AML-193 (cell line): ENCODE data around the gene KEL.

Source experiments
- DNase-seq, 2 experiments: peaks; one replicate each; lab custom pipeline; 2025; lab: John Stamatoyannopoulos, UW

Gene KEL

GRCh38 chr7:142898377-142899170 is 63.6 kb downstream of the KEL start:
- no peak for DNase-seq

GRCh38 chr7:142897691-142898090 is 64.5 kb downstream of the KEL start:
- no peak for DNase-seq

- no peak for DNase-seq
Measured at GRCh38 chr7:142896741-142897379, 65.3 kb downstream of the KEL start.

DNA sequence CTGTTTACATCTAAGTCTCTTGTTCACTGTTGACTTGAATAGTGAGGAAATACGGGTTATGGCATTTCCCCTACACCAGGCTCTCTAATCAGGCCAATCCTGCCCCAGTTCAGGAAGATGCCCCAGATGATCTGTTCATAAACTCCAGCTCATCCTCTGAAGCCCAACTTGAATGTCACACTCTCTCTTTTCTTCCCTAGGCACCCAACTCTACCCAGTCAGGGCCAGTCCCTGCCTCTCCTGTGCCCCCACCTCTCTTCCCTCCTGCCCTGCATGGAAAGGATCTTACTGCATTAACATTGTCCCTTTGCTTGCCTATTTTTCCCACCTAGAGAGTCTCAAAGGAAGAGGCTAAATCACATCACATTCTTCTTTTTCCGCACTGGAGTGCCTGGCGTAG is 66.0 kb downstream of the KEL start:
- no peak for DNase-seq

DNA sequence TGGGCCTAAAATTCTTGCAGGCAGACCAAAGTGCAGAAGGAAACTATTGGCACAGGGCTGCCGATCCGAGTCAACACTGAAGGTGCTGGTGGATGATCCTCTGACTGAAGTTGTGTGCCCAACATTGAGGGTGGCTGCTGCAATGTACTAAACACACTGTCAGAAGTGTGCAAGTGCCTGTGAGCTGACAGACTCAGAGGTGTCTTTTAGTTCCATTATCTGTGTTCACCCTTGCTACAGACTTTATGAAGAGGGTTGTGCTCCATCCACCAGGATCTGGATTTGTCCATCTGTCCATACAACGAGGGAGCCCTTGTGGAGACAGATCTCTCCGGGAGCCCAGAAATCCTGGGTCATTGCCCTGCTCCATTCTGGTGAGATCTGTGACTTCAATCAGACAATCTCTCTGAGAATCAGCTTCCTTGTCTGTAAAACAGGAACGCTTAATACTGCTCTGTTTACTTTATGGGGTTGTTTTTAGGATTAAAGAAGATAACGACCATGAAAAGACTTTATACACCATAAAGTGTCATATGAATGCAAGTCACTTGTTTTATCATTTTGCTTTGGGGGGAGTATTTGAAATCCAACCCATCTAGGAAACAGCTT is 67.1 kb downstream of the KEL start:
- DNase-seq: no peak

DNA sequence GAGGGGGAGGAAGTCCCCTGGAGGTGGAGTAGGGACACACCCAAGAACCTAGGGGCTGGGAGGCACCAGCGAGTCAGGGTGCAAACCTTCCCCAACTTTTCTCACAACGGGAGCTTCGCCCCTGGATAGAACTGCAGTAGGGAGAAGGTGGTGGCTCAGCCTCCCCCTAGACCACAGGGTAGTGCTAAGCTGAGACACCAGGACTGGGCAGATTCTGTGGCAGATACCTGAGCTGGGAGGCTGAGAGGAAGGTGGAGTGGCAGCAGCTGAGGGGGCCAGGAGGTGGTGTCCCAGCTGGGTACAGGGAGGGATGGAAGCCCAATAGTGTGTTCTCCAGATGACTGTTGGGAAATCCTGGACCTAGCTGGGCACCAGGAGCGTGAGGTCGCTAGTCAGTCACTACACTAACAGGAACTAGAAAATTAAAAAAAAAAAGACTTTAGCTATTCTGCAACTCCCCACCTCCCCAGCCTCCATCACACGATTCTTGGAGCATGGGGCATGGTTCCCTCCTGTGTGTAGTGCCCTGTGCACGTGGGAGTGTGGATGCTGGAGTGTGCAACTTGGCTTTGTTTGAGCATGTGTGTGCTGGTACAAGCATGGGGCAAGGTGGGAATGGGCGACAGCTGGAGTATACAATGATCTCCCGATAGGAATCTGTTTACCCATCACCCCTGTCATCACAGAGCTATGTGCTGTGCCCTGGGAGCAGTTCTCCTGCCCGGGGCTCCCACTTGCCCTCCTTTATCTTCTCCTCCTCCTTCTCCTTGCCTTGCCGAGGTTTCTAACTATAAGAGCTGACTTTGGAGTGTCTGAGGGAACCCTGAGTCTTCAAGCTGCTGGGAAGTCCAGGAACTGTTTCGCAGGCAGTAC is 67.8 kb downstream of the KEL start:
- no peak for DNase-seq

GRCh38 chr7:142892951-142893350 is 69.2 kb downstream of the KEL start:
- DNase-seq: no peak

GRCh38 chr7:142891490-142892082 is 70.6 kb downstream of the KEL start:
- DNase-seq: no peak
